HG03521 (cell line): ENCODE data around the gene CPSF3.

ENCODE experiments used
- ATAC-seq: cut with Tn5 transposase; IDR thresholded peaks from one replicate; pipeline ENCODE4 v1.9.1; 2021; ENCODE audit warnings: mild to moderate bottlenecking, moderate library complexity; ENCODE audit not compliant: unreplicated experiment

The CPSF3 gene

GRCh38 chr2:9423100-9423921 lies at the start of gene CPSF3, which contains the start of gene ITGB1BP1:
Gene CPSF3, plus strand, starts transcription at chr2:9423654. Its CDS starts 120 bp downstream, at chr2:9423774.
Gene ITGB1BP1, minus strand, starts transcription at chr2:9423528. Its CDS starts 4,831 bp downstream, at chr2:9418697.
- peak; percentile 78 for ATAC-seq

DNA sequence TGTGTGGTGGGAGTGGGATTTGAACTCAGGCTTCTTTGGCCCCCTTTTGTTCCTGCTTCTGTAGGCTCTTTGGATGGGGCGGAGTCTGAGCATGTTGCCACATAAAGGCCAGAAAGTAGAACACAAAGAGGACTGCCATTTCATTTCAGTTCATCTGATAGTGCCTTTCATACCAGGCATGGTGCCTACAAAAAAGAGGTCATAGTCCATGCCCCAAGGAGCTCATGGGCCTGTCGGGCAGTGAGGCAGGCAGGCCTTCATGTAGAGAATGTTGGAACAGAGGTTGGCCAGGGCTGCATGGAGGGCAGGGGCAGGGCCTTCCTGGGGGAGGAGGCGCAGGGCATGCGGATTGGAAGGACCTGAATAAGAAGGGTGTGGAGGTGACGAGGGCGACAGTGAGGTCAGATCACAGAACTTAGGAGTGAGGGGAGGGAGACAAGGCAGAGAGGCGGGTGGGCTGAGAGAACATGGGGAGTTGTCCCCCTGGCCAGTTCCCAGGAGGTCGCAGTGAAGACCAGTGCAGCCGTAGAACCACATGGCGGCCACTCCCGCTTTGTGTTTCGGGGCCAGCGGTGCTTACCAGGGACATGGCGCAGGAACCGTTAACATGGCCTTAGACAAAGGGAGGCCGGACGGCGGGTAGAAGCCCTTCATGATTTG lies 49.3 kb upstream of the CPSF3 start:
- no peak for ATAC-seq

DNA sequence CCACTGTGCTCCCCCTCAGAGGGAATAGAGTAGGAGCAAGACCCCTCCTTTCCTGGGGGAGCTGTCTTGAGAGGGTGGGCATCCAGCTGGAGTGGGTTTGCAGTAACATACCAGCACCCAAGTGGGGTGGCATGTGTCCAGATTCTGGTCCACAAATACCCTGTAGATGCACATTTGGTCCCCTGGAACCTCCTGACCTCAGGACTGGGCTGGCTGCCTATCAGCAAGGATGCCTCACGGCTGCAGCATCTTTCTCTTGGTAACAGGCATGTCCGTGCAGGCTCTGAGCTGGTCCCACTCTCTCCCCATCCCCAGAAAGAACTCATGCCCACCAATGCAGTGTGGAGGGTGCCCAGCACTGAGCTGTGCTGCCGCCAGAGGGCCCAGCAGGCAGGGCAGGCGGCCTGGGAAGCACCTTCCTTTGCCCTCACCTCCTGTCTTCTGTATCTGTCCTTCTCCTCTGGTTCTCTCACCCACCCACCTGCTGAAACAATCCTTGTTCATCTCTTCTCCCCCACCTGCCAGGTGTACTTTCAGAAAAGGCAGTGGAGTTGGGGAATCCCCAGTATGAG lies 47.5 kb upstream of the CPSF3 start:
- ATAC-seq = no peak

- no peak for ATAC-seq
These were observed 45.9 kb upstream of the CPSF3 start for GRCh38 chr2:9377461-9378097.

GRCh38 chr2:9378433-9379390 lies 44.7 kb upstream of the CPSF3 start:
- no peak for ATAC-seq

DNA sequence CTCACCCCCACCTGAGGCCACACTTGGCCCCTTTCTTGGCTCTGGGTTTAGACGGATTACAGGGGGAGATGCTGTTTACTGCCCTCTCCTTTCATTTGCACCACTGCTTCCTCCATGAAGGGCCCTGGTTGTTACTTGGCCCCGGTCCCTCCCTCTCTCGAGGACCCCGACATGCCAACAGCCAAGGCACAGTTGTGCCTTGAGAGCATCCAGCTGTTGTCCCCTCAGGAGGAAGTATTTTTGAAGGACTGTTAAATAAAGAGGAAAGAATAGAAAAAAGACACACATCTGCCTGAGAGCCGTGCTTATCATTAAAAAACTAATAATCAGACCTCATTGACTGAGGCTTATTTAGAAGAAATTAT lies 44.1 kb upstream of the CPSF3 start:
- no peak for ATAC-seq

GRCh38 chr2:9380702-9381628 lies 42.5 kb upstream of the CPSF3 start:
- ATAC-seq = no peak

GRCh38 chr2:9382604-9383235 lies 40.7 kb upstream of the CPSF3 start:
- no peak for ATAC-seq

GRCh38 chr2:9384521-9384920 lies 38.9 kb upstream of the CPSF3 start:
- no peak for ATAC-seq

DNA sequence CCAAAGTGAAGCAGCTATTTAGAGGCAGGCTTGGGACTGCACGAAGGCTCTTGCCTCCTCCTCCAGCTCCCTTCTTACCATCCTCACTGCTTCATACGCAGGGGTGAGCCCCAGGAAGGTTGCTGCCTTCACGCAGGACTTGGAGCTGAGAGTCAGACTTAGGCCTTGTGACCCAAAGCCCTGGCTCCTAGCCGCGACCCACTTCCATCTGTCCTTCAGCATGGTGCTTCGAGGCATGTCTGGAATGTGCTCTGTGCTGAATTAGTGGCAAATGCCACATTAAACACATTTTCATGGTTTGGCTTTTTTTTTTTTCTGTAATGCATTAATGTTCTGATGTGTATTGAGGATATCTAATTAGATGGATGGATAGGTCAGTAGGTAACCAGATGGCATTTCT lies 37.6 kb upstream of the CPSF3 start:
- ATAC-seq = no peak

DNA sequence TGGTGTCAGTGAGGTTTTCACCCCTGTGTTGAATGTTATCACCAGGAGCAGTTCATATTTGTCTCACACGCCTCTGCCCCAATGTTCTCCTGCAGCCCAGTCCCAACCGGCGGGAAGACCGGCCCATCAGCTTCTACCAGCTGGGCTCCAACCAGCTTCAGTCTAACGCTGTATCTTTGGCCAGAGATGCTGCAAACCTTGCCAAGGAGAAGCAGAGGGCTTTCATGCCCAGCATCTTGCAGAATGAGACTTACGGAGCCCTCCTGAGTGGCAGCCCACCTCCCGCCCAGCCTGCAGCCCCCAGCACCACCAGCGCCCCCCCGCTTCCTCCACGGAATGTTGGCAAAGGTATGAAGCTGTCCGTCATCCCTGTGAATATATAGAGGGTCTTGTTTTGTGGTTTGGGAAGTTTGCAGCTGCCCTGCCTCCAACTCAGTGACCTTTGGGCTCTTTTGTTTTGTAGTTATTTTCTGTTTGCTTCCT lies 35.2 kb upstream of the CPSF3 start:
- no peak for ATAC-seq

- no peak for ATAC-seq
These were observed 34.2 kb upstream of the CPSF3 start for GRCh38 chr2:9388950-9389911.

DNA sequence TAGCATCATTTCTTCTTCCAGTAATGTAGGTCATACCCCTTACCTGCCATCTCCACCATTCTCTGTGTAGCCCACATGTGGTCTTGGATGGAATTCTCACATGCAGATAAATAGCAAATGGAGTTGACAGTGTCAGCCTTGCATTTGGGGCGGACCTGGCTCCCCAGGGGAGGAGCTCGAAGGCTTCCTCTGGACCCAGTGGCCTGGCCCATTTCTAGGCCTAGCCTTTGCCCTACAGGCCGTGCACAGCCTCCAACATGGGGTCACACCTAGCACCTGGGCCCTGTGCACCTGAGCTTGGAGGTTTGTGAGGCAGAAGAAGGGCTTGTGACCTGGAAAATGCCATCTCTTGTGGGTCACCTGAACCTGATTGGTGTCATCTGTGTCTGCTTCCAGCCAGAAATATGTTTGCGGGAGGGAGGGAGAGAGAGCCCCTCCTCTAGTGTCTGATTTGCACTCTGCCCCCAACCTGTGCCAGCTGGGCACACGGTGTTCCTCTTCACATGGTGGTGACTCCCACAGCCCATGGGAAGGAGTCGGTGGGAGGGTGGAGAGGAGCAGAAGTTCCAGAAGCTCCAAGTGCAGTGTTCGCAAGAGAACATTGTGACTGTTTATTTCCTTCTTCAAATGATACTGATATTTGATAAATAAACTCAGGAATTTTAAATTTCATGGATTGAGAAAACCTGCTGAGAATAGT lies 33.2 kb upstream of the CPSF3 start:
- ATAC-seq = no peak

DNA sequence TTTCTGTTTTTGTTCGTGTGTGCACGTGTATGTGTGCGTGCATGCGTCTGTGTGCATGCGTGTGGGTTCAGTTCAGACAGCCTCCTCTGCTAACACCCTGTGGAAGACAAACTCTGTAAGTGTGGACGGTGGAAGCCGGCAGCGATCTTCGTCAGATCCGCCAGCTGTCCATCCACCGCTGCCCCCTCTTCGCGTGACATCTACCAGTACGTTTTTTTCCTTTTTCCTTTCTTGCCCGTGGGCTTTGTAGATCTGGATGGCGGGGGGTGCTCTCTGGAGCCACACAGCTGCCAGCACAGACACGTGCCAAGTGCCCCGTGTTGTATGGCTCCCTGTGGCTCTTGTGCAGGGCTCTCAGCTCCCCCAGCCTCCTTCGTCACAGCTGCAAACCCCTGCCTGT lies 32.5 kb upstream of the CPSF3 start:
- no peak for ATAC-seq

DNA sequence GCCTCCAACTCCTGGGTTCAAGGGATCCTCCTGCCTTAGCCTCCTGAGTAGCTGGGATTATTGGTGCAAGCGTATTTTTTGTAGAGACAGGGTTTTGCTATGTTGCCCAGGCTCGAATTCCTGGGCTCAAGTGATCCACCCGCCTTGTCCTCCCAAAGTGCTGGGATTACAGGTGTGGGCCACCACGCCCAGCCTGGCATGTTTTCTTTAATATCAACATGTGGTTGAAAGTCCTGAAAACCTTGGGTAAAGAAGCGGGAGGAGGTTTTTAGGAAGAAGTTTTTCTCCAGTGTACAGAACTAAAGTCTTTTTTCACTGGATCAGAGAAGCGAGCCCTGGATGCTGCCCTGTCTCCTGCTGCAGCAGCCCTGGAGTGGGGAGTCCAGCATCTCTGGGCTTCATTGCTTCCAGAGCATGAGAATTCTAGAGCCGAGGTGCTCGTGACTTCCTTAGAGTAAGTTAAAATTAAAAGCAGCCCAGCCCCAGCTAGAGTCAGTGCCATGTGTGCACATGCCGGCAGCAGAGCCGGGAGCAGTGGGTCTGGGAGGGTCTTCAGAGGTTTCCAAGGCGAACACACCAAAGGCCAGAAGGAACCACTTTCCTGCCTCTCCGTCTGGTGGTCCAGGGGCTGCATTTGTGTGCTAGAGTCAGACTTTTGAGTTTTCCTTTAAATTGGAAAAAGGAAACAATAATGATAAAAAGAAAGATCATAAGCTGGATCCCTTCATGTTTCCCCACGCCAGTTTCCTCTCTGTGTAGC lies 31.3 kb upstream of the CPSF3 start:
- ATAC-seq = no peak
